ENCODE data around the gene CLEC19A.

Gene CLEC19A

GRCh38 chr16:19284207-19284606, 1.3 kb upstream of the CLEC19A start:
- peak in 53 of 58 donors; percentile 5 to 92 (median 66) for DNase-seq

- no peak for DNase-seq
Observed at GRCh38 chr16:19286827-19287226, 1.3 kb downstream of the CLEC19A start.

GRCh38 chr16:19287241-19287640, 1.7 kb downstream of the CLEC19A start:
- DNase-seq, result no peak

- DNase-seq, result no peak
Observed at GRCh38 chr16:19288872-19289799, 3.6 kb downstream of the CLEC19A start.

GRCh38 chr16:19289811-19290485, 4.4 kb downstream of the CLEC19A start:
- peak in 37 of 58 donors; percentile 7 to 63 (median 22) for DNase-seq

GRCh38 chr16:19290860-19291259, 5.3 kb downstream of the CLEC19A start:
- no peak for DNase-seq

- DNase-seq, result peak in 39 of 58 donors; percentile 2 to 74 (median 23)
Observed at GRCh38 chr16:19291475-19291874, 5.9 kb downstream of the CLEC19A start.

GRCh38 chr16:19292186-19292585, 6.7 kb downstream of the CLEC19A start:
- DNase-seq, result no peak

- DNase-seq, result peak in 42 of 58 donors; percentile 2 to 77 (median 22)
Observed at GRCh38 chr16:19294156-19294649, 8.7 kb downstream of the CLEC19A start.

- DNase-seq, result no peak
Observed at GRCh38 chr16:19295393-19295792, 9.9 kb downstream of the CLEC19A start.

GRCh38 chr16:19297454-19297853, 11.9 kb downstream of the CLEC19A start:
- DNase-seq, result no peak

- DNase-seq, result no peak
Observed at GRCh38 chr16:19299565-19299964, 14.0 kb downstream of the CLEC19A start.

- no peak for DNase-seq
Observed at GRCh38 chr16:19301931-19302330, 16.4 kb downstream of the CLEC19A start.

GRCh38 chr16:19304750-19305149, 19.2 kb downstream of the CLEC19A start:
- DNase-seq, result peak in 5 of 58 donors; percentile 1 to 25 (median 9)

GRCh38 chr16:19305443-19305842, 19.9 kb downstream of the CLEC19A start:
- no peak for DNase-seq

GRCh38 chr16:19307587-19308241, 22.2 kb downstream of the CLEC19A start:
- DNase-seq, result no peak

- DNase-seq, result no peak
Observed at GRCh38 chr16:19308392-19308791, 22.9 kb downstream of the CLEC19A start.

- DNase-seq, result no peak
Observed at GRCh38 chr16:19309178-19309577, 23.6 kb downstream of the CLEC19A start.

GRCh38 chr16:19314718-19315425, 29.3 kb downstream of the CLEC19A start:
- DNase-seq, result no peak

- no peak for DNase-seq
Observed at GRCh38 chr16:19315889-19316433, 30.4 kb downstream of the CLEC19A start.

- DNase-seq, result no peak
Observed at GRCh38 chr16:19316846-19317245, 31.3 kb downstream of the CLEC19A start.

Data from anterior cingulate cortex (tissue), 58 donors.